Fibroblast of lung (primary cell): Measurements from ENCODE around the gene PIAS1. TPM values are rescaled to one million over a fixed set of nuclear protein-coding genes. Genes with fewer than 3 reads are reported as not detected.

Source experiments
- DNase-seq, 2 donors: peaks; one replicate each; pipeline versions ENCODE4 v3.0.0 to v3.0.0-alpha.2; 2010; ENCODE audit warnings: low read depth in 2 of 2
- H2AFZ ChIP-seq: 2 replicates; pipeline ENCODE4 v1.5.1; 2012; ENCODE audit warnings: low read length, control low read depth, inconsistent platforms
- H3K27ac ChIP-seq: 2 replicates; pipeline ENCODE4 v1.5.1; 2011; ENCODE audit warnings: low read length, control low read depth; ENCODE audit not compliant: insufficient read depth
- H3K27me3 ChIP-seq: 2 replicates; pipeline ENCODE4 v1.5.1; 2011; ENCODE audit warnings: mild to moderate bottlenecking, low read length; ENCODE audit not compliant: control insufficient read depth, insufficient read depth
- H3K36me3 ChIP-seq: 2 replicates; pipeline ENCODE4 v1.5.1; 2011; ENCODE audit warnings: low read length; ENCODE audit not compliant: control insufficient read depth, insufficient read depth
- H3K4me1 ChIP-seq: 2 replicates; pipeline ENCODE4 v1.5.1; 2011; ENCODE audit warnings: low read length; ENCODE audit not compliant: control insufficient read depth, insufficient read depth; ENCODE audit errors: extremely low read depth
- H3K4me2 ChIP-seq: 2 replicates; pipeline ENCODE4 v1.5.1; 2011; ENCODE audit warnings: low read length, control low read depth; ENCODE audit not compliant: insufficient read depth; ENCODE audit errors: extremely low read depth
- H3K4me3 ChIP-seq, 4 experiments: fragments of 200-600 bp in 1 of 4; sonication (generic) in 1 of 4; replicated peaks in 1 of 4; 2 replicates each; pipeline ENCODE4 v1.5.1; 2011 to 2016; ENCODE audit warnings: low read length in 4 of 4, low read depth in 3 of 4, mild to moderate bottlenecking in 3 of 4, control low read depth in 2 of 4, inconsistent platforms in 1 of 4, mixed read lengths in 1 of 4; ENCODE audit not compliant: insufficient read depth in 1 of 4; ENCODE audit errors: control extremely low read depth in 1 of 4
- H3K79me2 ChIP-seq: 2 replicates; pipeline ENCODE4 v1.5.1; 2012; ENCODE audit warnings: mild to moderate bottlenecking, low read length, inconsistent platforms; ENCODE audit not compliant: control insufficient read depth, insufficient read depth
- H3K9ac ChIP-seq: 2 replicates; pipeline ENCODE4 v1.5.1; 2011; ENCODE audit warnings: mild to moderate bottlenecking, low read length, control low read depth; ENCODE audit not compliant: insufficient read depth
- H3K9me3 ChIP-seq: 2 replicates; pipeline ENCODE4 v1.5.1; 2012; ENCODE audit warnings: low read depth, low read length; ENCODE audit not compliant: control insufficient read depth, insufficient read depth
- H4K20me1 ChIP-seq: 2 replicates; pipeline ENCODE4 v1.5.1; 2011; ENCODE audit warnings: low read length; ENCODE audit not compliant: control insufficient read depth, insufficient read depth; ENCODE audit errors: extremely low read depth
- EZH2 ChIP-seq: IDR thresholded peaks from 2 replicates; pipeline ENCODE4 v1.5.1; 2012; ENCODE audit warnings: low read length, control low read depth, mild to moderate bottlenecking; ENCODE audit errors: missing control alignments
- polyA plus RNA-seq, 2 donors: library from polyadenylated mRNA; depleted of rRNA in 1 of 2; stranded (reverse) in 1 of 2; unstranded in 1 of 2; fragments of >200 nt; gene quantifications; 2 replicates each; pipeline ENCODE4 v1.2.1, GENCODE V29; 2011 to 2012; ENCODE audit warnings: missing spikeins in 1 of 2
- total RNA-seq: library from RNA; depleted of rRNA; stranded (reverse); fragments of >200 nt; gene quantifications from 2 replicates; pipeline ENCODE4 v1.2.1, GENCODE V29; 2014
- TF ChIP-seq, protein P1 (sequence below), 2 donors: IDR thresholded peaks in 1 of 2; conservative IDR thresholded peaks in 1 of 2; 1 replicate in 1 of 2; 2 replicates in 1 of 2; pipeline ENCODE4 v1.5.1; 2011 to 2012; ENCODE audit warnings: low read length in 2 of 2, control low read depth in 1 of 2, inconsistent platforms in 1 of 2, low read depth in 1 of 2, mild to moderate bottlenecking in 1 of 2

Gene PIAS1
- total and polyA plus RNA-seq, 2 donors (not counting 1 experiment from before 2014, with no cell fraction given): 17.0 to 35.1 TPM

DNA sequence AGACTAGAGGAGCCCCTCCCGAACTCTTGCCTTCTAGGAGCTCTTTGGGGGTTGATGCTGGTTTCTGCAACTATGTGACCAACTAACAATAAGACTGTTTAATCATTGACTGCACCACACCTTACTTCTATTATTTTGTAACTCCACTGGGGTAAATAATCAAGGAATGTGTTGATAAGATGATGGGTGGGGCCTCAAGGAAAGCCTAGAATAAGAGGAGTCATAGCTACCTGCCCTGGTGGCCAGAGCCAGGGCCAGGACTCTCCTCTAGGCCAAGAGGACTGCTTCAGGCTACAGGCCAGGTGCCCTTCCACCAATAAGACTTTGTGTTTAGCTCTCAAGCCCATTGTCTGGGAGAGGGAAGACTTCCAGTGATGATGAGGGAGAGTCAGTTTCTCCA is 41.2 kb upstream of the PIAS1 start:
- peaks cover 10% of the 10 kb centered on the region for H3K27me3 ChIP-seq
- no peak overlapping the region for H2AFZ ChIP-seq
- H3K36me3 ChIP-seq: no peaks in the 10 kb centered on the region

DNA sequence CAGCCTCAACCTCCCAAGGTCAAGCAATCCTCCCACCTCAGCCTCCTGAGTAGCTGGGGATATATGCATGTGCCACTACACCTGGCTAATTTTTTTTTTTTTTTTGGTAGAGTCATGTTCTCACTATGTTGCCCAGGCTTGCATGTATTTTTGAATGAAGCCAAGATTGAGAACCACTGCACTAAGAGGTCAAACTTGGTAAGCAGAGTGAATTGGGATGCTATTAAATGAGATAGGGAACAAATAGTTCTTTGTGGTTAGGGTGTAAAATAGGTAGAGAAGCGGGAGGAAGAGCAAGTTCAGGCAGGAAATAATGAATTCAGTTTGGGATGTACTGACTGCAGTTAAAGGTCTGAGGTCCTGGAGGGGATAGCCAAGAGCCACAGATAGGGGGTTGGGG is 39.9 kb upstream of the PIAS1 start:
- Histone ChIP-seq H3K36me3 (no peaks in the 10 kb centered on the region), H3K4me1 (no peaks in the 10 kb centered on the region), H3K79me2 (no peaks in the 10 kb centered on the region), H3K4me2 (no peak overlapping the region), H2AFZ (no peak overlapping the region), H3K4me3 (no peak overlapping the region), H3K9ac (no peak overlapping the region), H3K9me3 (no peaks in the 10 kb centered on the region), H3K27me3 (peaks cover 7% of the 10 kb centered on the region), H3K27ac (no peak overlapping the region), H4K20me1 (no peaks in the 10 kb centered on the region)
- TF ChIP-seq, protein P1, sequence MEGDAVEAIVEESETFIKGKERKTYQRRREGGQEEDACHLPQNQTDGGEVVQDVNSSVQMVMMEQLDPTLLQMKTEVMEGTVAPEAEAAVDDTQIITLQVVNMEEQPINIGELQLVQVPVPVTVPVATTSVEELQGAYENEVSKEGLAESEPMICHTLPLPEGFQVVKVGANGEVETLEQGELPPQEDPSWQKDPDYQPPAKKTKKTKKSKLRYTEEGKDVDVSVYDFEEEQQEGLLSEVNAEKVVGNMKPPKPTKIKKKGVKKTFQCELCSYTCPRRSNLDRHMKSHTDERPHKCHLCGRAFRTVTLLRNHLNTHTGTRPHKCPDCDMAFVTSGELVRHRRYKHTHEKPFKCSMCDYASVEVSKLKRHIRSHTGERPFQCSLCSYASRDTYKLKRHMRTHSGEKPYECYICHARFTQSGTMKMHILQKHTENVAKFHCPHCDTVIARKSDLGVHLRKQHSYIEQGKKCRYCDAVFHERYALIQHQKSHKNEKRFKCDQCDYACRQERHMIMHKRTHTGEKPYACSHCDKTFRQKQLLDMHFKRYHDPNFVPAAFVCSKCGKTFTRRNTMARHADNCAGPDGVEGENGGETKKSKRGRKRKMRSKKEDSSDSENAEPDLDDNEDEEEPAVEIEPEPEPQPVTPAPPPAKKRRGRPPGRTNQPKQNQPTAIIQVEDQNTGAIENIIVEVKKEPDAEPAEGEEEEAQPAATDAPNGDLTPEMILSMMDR (conservative IDR thresholded peaks at IDR 0.05 in 1 of 2, IDR thresholded peaks at IDR 0.05 in 1 of 2; ENCODE audit: low read depth in 1 of 2, low read length in 2 of 2): no peak
- no peak for TF ChIP-seq EZH2
- no peak for DNase-seq

More for the DNA sequence above, 41.2 kb upstream of the PIAS1 start:
- DNase-seq: no peak
- Histone ChIP-seq H3K27ac (no peak overlapping the region), H3K9me3 (no peaks in the 10 kb centered on the region), H4K20me1 (no peaks in the 10 kb centered on the region), H3K9ac (no peak overlapping the region), H3K4me2 (no peak overlapping the region), H3K4me1 (no peaks in the 10 kb centered on the region), H3K4me3 (no peak overlapping the region), H3K79me2 (no peaks in the 10 kb centered on the region)
- TF ChIP-seq, protein P1 (conservative IDR thresholded peaks at IDR 0.05 in 1 of 2, IDR thresholded peaks at IDR 0.05 in 1 of 2; ENCODE audit: low read depth in 1 of 2, low read length in 2 of 2): no peak
- no peak for TF ChIP-seq EZH2

DNA sequence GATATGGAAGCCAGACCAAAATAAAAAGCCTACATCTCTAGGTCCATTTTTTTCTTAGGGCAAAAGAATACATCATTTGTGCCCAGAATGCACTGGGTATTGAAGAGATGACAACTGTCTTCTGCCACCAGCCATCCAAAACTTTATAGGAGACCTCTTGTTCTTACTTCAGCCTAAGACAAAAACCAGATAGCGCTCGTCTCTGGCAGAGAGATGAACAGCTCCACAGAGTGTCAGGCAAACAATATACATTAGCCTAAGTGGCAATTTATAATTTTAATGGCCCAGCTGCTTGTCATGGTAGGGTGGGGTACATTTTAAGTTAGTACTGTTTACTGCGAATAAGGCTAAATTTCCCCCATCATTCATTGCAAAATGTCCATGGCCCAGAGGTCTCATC is 38.9 kb upstream of the PIAS1 start:
- H3K36me3 ChIP-seq: no peaks in the 10 kb centered on the region
- DNase-seq: no peak
- H3K27ac ChIP-seq: no peak overlapping the region
- H3K4me1 ChIP-seq: no peaks in the 10 kb centered on the region
- TF ChIP-seq, protein P1 (conservative IDR thresholded peaks at IDR 0.05 in 1 of 2, IDR thresholded peaks at IDR 0.05 in 1 of 2; ENCODE audit: low read depth in 1 of 2, low read length in 2 of 2): no peak
- TF ChIP-seq EZH2: no peak
- H3K4me3 ChIP-seq: no peak overlapping the region
- no peaks in the 10 kb centered on the region for H3K79me2 ChIP-seq
- H3K27me3 ChIP-seq: peaks cover 7% of the 10 kb centered on the region
- no peaks in the 10 kb centered on the region for H4K20me1 ChIP-seq
- H3K9me3 ChIP-seq: no peaks in the 10 kb centered on the region
- no peak overlapping the region for H2AFZ ChIP-seq
- no peak overlapping the region for H3K9ac ChIP-seq
- no peak overlapping the region for H3K4me2 ChIP-seq
